ENCODE results near the gene SLC25A28.

Gene SLC25A28, protein sequence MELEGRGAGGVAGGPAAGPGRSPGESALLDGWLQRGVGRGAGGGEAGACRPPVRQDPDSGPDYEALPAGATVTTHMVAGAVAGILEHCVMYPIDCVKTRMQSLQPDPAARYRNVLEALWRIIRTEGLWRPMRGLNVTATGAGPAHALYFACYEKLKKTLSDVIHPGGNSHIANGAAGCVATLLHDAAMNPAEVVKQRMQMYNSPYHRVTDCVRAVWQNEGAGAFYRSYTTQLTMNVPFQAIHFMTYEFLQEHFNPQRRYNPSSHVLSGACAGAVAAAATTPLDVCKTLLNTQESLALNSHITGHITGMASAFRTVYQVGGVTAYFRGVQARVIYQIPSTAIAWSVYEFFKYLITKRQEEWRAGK

DNA sequence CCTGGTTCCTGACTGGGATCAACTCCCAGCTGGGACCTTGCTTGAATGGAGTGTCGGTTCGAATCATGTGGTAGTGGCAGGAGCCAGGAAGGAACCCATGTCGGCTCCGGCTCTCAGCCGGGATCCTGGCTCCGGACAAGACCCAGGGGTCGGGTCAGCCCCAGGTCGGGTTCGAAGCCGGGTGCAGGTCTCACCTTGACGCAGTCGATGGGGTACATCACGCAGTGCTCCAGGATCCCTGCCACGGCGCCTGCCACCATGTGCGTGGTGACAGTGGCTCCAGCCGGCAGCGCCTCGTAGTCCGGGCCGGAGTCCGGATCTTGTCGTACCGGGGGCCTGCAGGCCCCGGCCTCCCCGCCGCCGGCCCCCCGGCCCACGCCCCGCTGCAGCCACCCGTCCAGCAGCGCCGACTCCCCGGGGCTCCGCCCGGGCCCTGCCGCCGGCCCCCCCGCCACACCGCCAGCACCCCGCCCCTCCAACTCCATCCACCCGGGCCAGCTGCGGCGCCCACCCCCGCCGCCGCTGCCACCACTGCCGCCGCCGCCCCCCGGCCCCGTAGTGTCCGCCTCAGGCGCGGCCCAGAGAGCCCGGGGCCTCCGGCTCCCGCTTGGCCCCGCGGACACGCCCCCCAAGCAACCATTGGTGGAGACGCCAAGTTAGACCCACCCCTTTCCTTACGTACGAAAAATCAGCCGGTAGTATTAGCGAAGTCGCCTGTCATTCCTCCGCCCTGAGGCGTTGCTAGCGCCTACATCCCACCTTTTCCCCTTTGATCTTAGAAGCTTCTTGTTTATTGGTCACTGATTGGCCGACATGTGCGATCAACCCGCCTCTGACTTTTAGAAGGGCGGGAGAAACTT, at the start of gene SLC25A28:
Gene SLC25A28 (minus strand): TSS at position 589 of the 860 bp plus-strand sequence. CDS start 104 bp downstream, at position 485.
- peak within 1 kb of the TSS; percentile 84 for H3K4me3 Mint-ChIP-seq
- H3K4me1 Mint-ChIP-seq (ENCODE audit: low read depth), result peaks cover 56% of the 10 kb centered on the region
- peak within 1 kb of the TSS; percentile 96 for H3K27ac Mint-ChIP-seq
- intact Hi-C loops (cut with micrococcal nuclease), result no loop called here
- H3K27me3 Mint-ChIP-seq, result no peaks in the 10 kb centered on the region
- H3K36me3 Mint-ChIP-seq (ENCODE audit: low read depth), result peaks cover 15% of the 10 kb centered on the region
- no peaks in the 10 kb centered on the region for H3K9me3 Mint-ChIP-seq

DNA sequence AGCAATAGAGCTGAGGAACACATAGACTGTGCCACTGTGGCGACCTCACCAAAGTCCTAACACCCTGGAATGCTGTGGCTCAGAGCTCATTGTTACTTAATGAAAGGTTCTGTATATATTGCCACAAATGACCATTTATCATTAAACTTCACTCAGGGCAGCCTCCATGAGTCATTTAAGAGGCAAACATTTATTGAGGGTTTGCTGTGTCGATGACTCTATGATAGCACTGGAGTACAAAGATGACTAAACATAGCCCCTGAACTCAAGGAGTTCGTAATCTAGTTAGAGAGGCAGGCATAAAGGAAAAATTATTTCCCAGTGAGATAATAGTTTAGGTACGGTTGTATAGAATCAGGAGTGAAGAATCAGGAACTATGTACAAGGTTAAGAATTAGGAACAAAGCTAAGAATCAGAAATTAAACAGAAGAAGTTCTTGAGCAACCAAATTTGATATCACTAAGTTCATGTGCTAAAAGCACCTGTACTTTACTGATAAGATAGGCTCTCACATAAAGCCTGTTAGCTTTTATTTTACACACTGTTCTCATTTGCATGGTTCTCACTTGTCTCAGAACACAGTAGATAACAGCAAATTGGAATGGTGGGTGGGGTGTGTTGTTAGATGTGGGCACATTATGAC, 47.0 kb upstream of the SLC25A28 start:
- peaks cover 32% of the 10 kb centered on the region for H3K36me3 Mint-ChIP-seq (ENCODE audit: low read depth)
- no peaks in the 10 kb centered on the region for H3K9me3 Mint-ChIP-seq
- H3K27ac Mint-ChIP-seq, result no peak overlapping the region
- H3K4me3 Mint-ChIP-seq, result no peak overlapping the region
- intact Hi-C loops (cut with micrococcal nuclease), result no loop called here
- no peaks in the 10 kb centered on the region for H3K27me3 Mint-ChIP-seq
- H3K4me1 Mint-ChIP-seq (ENCODE audit: low read depth), result peaks cover 2% of the 10 kb centered on the region

DNA sequence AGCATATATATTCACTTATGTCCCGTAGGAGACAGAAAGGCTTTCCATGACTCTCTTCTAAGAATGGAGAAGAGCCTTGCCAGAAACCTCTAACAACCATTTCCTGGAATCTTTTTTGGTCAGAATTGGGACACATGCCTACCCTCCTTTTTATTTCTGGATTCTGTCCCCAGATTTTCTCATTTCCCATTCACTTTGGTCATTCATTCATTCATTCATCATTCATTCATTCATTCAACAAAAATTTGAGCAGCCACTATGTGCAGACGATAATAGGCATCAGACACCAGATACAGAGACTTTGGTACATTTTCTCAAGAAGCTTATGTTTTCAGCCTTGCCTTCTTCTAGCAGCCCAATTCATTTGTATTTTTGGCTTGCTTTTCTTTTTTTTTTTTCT, 45.1 kb upstream of the SLC25A28 start:
- intact Hi-C loops (cut with micrococcal nuclease), result no loop called here
- Mint-ChIP-seq H3K4me1 (ENCODE audit: low read depth) (peaks cover 6% of the 10 kb centered on the region), H3K36me3 (ENCODE audit: low read depth) (peaks cover 37% of the 10 kb centered on the region), H3K27ac (peak overlapping the region; percentile 45), H3K27me3 (no peaks in the 10 kb centered on the region), H3K4me3 (no peak overlapping the region), H3K9me3 (no peaks in the 10 kb centered on the region)

DNA sequence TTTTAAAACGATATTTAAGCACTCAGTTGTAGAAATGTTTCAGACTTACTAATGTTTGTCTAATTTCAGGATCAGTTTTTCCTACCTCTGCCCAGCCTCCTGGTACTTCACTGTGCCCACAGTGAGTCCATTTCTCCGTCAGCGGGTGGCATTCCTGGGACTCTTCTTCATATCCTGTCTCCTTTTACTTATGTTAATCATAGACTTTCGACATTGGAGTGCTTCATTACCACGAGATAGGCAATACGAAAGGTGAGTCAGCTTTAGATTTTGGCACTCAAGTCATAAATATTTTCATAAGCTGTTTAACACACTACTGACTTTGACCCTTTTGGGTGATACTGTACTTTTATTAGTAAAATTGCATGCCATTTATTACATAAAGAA, 41.1 kb upstream of the SLC25A28 start:
- Mint-ChIP-seq H3K36me3 (ENCODE audit: low read depth) (peaks cover 46% of the 10 kb centered on the region), H3K4me1 (ENCODE audit: low read depth) (peaks cover 36% of the 10 kb centered on the region), H3K27me3 (no peaks in the 10 kb centered on the region), H3K27ac (no peak overlapping the region), H3K9me3 (no peaks in the 10 kb centered on the region), H3K4me3 (no peak overlapping the region)
- intact Hi-C loops (cut with micrococcal nuclease), result no loop called here

DNA sequence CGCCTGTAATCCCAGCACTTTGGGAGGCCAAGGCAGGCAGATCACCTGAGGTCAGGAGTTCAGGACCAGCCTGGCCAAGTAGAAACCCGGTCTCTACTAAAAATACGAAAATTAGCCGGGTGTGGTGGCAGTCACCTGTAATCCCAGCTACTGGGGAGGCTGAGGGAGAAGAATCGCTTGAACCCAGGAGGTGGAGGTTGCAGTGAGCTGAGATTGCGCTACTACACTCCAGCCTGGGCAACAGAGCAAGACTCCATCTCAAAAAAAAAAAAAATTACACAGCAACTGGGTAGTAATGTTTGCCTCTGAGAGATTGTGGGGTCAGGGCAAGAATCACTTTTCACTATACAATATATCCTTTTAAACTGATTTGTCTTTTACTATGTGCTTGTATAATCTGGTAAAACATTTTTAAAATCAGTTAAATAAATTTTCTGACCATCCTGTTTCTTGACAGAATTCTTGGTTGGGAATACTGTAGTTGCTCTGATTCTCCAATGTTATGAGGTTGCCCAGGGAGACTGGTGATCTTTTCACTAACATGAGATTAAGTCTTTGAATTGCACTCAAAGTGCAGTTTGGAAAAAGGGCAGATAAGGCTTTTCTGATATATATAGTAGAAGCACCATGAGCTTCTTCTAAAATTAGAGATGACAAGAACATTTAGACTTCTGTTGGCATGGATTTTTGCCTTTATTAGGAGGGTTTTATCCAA, 40.6 kb upstream of the SLC25A28 start:
- H3K9me3 Mint-ChIP-seq, result no peaks in the 10 kb centered on the region
- H3K36me3 Mint-ChIP-seq (ENCODE audit: low read depth), result peaks cover 40% of the 10 kb centered on the region
- H3K27ac Mint-ChIP-seq, result no peak overlapping the region
- H3K27me3 Mint-ChIP-seq, result no peaks in the 10 kb centered on the region
- H3K4me1 Mint-ChIP-seq (ENCODE audit: low read depth), result peaks cover 42% of the 10 kb centered on the region
- no peak overlapping the region for H3K4me3 Mint-ChIP-seq
- intact Hi-C loops (cut with micrococcal nuclease), result no loop called here

DNA sequence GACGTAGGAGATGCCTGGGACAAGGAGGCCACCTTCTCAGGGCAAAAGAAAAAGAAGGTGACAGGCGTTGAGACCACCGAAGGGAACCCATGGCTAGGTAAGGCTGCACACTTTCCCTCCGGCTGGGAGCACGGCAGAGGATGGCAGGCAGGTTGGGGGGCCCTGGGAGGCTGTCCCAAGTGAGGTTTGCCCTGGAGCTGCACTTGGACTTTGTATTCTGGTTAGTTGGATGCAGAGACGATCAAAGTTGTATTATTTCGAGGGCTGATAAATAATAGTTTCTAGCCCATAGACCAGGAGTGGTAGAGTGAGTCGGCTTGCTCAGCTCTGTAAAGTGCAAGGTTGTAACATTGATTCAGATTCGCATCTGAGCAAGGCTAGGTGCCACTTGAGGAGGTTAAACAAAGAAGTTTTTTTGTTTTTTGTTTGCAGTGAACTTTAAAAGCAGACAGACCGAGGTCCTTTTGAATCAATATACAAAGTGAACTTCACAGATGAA, 39.7 kb upstream of the SLC25A28 start:
- Mint-ChIP-seq H3K36me3 (ENCODE audit: low read depth) (peaks cover 32% of the 10 kb centered on the region), H3K27me3 (no peaks in the 10 kb centered on the region), H3K4me1 (ENCODE audit: low read depth) (peaks cover 45% of the 10 kb centered on the region), H3K27ac (peak overlapping the region; percentile 87), H3K4me3 (peak overlapping the region; percentile 90), H3K9me3 (no peaks in the 10 kb centered on the region)
- intact Hi-C loops (cut with micrococcal nuclease), result loop anchor here (1.0 kb wide), 1 partner anchor 39 kb away; no protein-coding TSS in a partner anchor

DNA sequence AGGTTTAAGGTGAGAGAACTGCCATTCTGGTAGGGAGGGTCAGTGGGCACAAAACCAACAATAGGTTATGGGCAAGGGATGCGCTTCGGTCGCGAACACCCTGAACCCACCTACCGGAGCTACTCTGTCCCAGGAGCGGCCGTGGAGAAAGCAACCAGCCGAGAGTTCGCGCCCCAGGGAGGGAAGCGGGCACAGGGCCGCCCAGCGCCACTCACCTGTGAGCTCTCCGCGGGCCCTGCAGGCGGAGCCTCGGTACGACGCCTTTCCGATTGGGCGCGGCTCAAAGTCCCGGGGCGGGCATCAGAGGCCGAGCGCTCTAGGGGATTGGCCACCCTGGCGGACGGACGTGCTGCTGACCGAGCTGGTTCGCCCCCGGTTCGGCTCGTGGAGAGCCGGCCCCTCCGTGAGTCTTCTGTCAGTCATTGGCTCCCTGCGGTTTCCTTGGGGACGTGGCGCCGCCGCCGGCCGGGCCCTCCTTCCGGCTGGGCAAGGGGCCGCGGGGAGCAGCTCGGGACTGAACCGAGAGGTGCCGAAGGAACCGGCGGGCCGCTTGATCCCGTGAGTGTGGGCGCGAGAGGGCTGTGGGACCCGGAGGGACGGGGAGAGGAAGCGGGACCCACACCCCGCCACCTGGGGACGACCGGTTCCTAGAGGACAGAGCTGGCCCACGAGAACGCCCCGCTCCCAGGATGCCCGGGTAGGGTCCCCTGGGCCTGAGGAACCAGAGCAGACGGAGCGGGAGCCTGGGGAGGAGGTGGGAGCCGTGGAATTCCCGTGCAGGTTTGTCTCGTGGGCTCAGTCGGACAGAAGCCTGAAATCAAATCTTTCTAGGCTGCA, 39.0 kb upstream of the SLC25A28 start, which contains the start of gene ENTPD7:
Gene ENTPD7 (plus strand): TSS at position 479 of the 837 bp plus-strand sequence. CDS start 448 bp downstream, outside the sequence.
- Mint-ChIP-seq H3K4me3 (peak within 1 kb of the TSS; percentile 90), H3K4me1 (ENCODE audit: low read depth) (peaks cover 45% of the 10 kb centered on the region), H3K36me3 (ENCODE audit: low read depth) (peaks cover 32% of the 10 kb centered on the region), H3K27ac (peak within 1 kb of the TSS; percentile 87), H3K9me3 (no peaks in the 10 kb centered on the region), H3K27me3 (no peaks in the 10 kb centered on the region)
- intact Hi-C loops (cut with micrococcal nuclease), result loop anchor here (1.0 kb wide), 1 partner anchor 38 kb away; no protein-coding TSS in a partner anchor

DNA sequence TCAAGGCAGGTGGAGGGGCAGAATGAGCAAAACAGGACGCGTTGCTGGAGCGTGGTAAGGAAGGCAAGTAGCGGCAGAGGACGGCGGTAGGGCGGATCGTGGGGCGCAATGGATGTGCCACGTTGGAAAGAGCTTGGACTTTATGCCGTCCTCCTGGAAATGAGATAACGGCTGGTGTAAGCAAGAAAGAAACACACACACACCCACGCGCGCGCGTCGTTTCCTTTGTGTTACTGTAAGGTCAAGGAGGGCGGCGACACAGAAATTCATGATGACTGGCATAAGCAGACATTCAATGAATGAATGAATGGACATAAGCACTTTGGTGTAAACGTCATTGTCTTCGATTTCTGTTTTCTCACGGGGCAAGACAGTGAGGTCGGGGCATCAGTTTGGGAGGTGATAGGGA, 38.4 kb upstream of the SLC25A28 start:
- H3K27me3 Mint-ChIP-seq, result no peaks in the 10 kb centered on the region
- peaks cover 45% of the 10 kb centered on the region for H3K4me1 Mint-ChIP-seq (ENCODE audit: low read depth)
- H3K9me3 Mint-ChIP-seq, result no peaks in the 10 kb centered on the region
- peak overlapping the region; percentile 87 for H3K27ac Mint-ChIP-seq
- peak overlapping the region; percentile 90 for H3K4me3 Mint-ChIP-seq
- peaks cover 28% of the 10 kb centered on the region for H3K36me3 Mint-ChIP-seq (ENCODE audit: low read depth)
- intact Hi-C loops (cut with micrococcal nuclease), result loop anchor here (1.0 kb wide), 1 partner anchor 37 kb away; no protein-coding TSS in a partner anchor

DNA sequence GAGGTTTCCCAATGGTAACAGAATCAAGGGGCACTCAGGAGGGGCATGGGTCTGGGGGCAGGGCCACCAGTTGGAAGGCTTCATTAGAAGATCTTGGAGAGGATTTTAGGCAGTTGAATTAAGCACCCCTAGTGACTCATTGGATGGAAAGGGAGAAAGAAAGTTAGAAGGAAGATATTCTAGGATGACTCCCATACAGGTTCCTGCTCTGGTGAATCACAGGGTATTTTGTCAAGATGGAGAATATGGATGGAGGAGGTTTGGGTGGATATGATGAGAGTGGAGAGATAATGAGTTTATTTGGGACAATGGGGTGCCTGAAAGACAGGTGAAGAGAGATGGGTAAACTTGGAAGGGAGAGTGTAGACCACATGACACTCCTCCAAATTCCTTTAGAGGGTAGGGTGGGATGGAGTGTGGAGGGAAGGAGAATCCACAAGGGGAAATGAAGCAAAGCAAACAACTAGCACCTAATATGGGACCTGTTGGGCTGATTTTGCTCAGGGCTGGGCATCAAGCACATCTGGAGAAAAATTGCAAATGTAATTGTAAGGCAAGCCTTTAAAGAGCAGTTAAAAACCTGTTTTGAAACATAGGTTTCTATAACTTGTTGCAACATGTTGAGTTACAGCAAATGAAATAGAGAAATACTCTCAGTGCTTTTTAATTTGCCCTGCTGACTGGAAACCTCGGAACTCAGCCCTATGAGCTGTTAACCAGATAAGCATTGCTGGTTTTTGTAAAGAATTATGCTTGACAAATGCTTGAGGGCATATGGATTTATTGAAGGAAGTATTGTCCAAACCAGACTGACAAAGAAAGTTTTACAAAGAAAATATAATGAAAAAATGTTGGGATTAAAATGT, 36.2 kb upstream of the SLC25A28 start:
- peaks cover 13% of the 10 kb centered on the region for H3K36me3 Mint-ChIP-seq (ENCODE audit: low read depth)
- H3K9me3 Mint-ChIP-seq, result no peaks in the 10 kb centered on the region
- H3K27ac Mint-ChIP-seq, result peak overlapping the region; percentile 37
- no peak overlapping the region for H3K4me3 Mint-ChIP-seq
- peaks cover 39% of the 10 kb centered on the region for H3K4me1 Mint-ChIP-seq (ENCODE audit: low read depth)
- no peaks in the 10 kb centered on the region for H3K27me3 Mint-ChIP-seq
- intact Hi-C loops (cut with micrococcal nuclease), result no loop called here

DNA sequence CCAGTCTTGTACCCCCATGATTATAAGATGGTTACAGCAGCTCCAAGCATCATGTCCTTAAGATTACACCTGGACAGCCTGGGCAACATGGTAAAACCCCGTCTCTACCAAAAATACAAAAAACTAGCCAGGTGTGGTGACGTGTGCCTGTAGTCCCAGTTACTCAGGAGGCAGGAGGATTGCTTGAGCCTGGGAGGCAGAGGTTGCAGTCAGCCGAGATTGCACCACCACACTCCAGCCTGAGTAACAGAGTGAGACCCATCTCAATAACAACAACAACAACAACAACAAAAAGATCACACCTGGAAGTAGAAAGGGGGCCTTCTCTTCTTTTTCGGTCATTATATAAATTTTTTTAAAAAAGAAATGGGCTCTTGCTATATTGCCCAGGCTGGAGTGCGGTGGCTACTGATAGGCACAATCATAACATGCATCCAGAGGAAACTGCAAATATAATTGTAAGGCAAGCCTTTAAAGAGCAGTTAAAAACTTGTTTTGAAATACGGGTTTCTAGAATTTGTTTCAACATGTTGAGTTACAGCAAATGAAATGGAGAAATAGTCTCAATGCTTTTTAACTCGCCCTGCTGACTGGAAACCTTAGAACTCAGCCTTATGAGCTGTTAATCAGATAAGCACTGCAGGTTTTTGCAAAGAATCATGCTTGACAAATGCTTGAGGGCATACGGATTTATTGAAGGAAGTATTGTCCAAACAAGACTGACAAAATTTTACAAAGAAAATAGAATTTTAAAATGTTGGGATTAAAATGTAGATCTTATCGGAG, 34.3 kb upstream of the SLC25A28 start:
- H3K4me1 Mint-ChIP-seq (ENCODE audit: low read depth), result peaks cover 37% of the 10 kb centered on the region
- H3K27ac Mint-ChIP-seq, result no peak overlapping the region
- intact Hi-C loops (cut with micrococcal nuclease), result no loop called here
- H3K36me3 Mint-ChIP-seq (ENCODE audit: low read depth), result peaks cover 10% of the 10 kb centered on the region
- no peak overlapping the region for H3K4me3 Mint-ChIP-seq
- H3K27me3 Mint-ChIP-seq, result no peaks in the 10 kb centered on the region
- no peaks in the 10 kb centered on the region for H3K9me3 Mint-ChIP-seq

DNA sequence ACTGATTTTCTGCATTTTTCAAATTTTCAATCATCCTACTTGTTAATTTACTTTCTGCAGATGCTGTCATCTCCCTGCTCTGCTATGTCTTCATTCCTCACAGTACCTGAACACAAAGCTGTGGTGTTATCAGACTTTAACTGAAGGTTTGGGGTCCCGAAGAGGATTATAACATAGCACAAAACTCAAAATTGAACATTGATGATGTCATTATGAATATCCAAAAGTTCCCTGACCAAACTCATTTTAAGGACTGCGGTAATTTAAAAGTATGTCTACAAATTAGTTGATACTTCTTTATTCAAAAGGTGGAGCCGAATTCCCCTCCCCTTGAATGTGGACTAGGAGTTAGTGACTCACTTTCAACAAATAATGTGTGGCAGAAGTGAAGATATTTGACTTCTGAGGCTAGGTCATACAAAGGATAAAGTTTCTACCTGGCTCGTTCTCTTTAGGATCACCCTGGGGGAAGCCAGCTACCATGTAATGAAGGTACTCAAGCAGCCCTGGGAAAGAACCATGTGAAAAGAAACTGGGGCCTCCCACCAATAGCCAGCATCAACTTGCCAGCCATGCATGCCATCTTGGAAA, 32.7 kb upstream of the SLC25A28 start:
- intact Hi-C loops (cut with micrococcal nuclease), result no loop called here
- H3K27ac Mint-ChIP-seq, result no peak overlapping the region
- no peaks in the 10 kb centered on the region for H3K27me3 Mint-ChIP-seq
- peaks cover 34% of the 10 kb centered on the region for H3K4me1 Mint-ChIP-seq (ENCODE audit: low read depth)
- H3K36me3 Mint-ChIP-seq (ENCODE audit: low read depth), result no peaks in the 10 kb centered on the region
- H3K9me3 Mint-ChIP-seq, result no peaks in the 10 kb centered on the region
- no peak overlapping the region for H3K4me3 Mint-ChIP-seq

Measured in dendritic cell treated with granulocyte-macrophage colony-stimulating factor and Interleukin-4, amounts not matched to agents 40 ng/mL and 50 ng/mL, for 4 days (primary cell).